SK-N-MC (cell line): ENCODE data around the gene MTR.

ENCODE experiments used
- DNase-seq: peaks from one replicate; pipeline ENCODE4 v3.0.0-alpha.2; 2011; ENCODE audit warnings: low read depth, low spot score
- H3K27ac ChIP-seq: fragments of 200-600 bp; sonication (generic); 2 replicates; pipeline ENCODE4 v1.5.1; 2016; ENCODE audit warnings: mixed run types
- H3K36me3 ChIP-seq: fragments of 200-600 bp; sonication (generic); 2 replicates; pipeline ENCODE4 v1.6.1; 2017; ENCODE audit warnings: antibody characterized with exemption, low read length, mixed read lengths; ENCODE audit not compliant: insufficient read depth
- H3K4me3 ChIP-seq: fragments of 200-600 bp; sonication (generic); 2 replicates; pipeline ENCODE4 v1.5.1; 2016
- H3K9ac ChIP-seq: fragments of 200-600 bp; sonication (generic); 2 replicates; pipeline ENCODE4 v1.8.0; 2017; ENCODE audit warnings: mixed run types, mixed read lengths; ENCODE audit not compliant: insufficient read length
- H3K9me3 ChIP-seq: fragments of 200-600 bp; sonication (generic); 2 replicates; pipeline ENCODE4 v1.6.1; 2017; ENCODE audit warnings: low read depth, mild to moderate bottlenecking, antibody characterized with exemption, low read length, moderate library complexity, mixed read lengths
- EZH2 ChIP-seq: fragments of 200-600 bp; sonication (generic); IDR thresholded peaks from one replicate; pipeline ENCODE4 v1.6.1; 2017; ENCODE audit warnings: antibody characterized with exemption
- FOXP2 ChIP-seq: optimal IDR thresholded peaks from 2 replicates; pipeline ENCODE3; 2011; ENCODE audit warnings: mild to moderate bottlenecking, moderate library complexity; ENCODE audit not compliant: insufficient read depth; ENCODE audit errors: extremely low read length, control extremely low read depth
- POLR2AphosphoS5 ChIP-seq: IDR thresholded peaks from 2 replicates; pipeline ENCODE4 v1.6.1; 2012; ENCODE audit warnings: mild to moderate bottlenecking, low read depth, low read length, borderline replicate concordance

The MTR gene

DNA sequence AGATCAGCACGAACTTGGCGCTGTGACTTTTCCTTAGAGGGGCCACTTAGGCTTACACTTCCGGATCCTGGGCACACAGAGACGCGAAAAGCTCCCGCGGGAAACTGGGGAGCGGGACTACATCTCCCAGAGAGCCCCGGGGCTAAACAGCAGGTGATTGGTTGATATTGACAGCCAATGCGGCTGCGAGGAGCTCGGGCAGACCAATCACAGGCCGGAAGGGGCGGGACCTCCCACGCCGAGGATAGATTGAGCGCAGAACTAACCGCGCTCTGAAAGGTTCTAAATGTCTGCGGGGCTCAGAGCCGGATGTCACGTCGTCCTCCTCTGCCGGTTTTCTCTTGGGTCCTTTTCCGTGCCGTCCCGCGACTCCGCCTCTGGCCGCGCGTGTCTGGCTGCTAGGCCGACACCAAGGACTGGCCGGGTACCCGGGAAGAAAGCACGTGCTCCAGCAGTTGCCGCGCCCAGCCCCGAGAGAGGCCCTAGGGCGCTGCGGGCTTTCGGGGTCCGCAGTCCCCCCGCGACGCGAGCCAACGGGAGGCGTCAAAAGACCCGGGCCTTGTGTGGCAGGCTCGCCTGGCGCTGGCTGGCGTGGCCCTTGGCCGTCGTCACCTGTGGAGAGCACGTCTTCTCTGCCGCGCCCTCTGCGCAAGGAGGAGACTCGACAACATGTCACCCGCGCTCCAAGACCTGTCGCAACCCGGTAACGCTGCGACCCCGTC is at the start of gene MTR:
MTR (plus strand) TSS at position 258 of the 722 bp plus-strand sequence; CDS start at position 670, 412 bp downstream.
- Histone ChIP-seq H3K36me3 (peaks cover 3% of the 10 kb centered on the region; the same call in 1 of the 2 replicates), H3K9ac (peak within 1 kb of the TSS; percentile 94), H3K9me3 (no peaks in the 10 kb centered on the region), H3K4me3 (peak within 1 kb of the TSS; percentile 97), H3K27ac (peak within 1 kb of the TSS; percentile 79)
- peak; percentile 97 for DNase-seq
- TF ChIP-seq FOXP2, result peak; percentile 72
- TF ChIP-seq POLR2AphosphoS5, result peak; percentile 95
- no peak for TF ChIP-seq EZH2

DNA sequence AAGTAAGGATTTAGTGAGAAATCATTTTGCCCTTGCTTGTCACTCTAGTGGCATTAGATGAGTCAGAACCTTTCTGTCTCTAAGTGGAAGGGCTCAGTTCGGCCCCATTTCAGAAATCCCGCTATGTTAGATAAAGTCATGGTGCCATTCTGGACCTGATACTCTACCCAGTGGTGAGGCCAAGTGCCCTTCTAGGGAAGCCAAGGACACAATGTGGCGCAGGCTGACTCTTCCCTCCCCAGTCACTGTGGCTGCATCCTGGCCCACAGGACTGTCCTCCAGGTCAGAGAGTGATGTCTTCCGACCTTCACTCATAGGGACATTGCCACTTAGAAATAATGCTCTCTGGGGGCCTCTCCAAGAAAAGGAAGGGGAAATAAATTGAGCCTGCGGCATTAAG is 48.3 kb upstream of the MTR start:
- H3K36me3 ChIP-seq, result peaks cover 85% of the 10 kb centered on the region
- no peaks in the 10 kb centered on the region for H3K9me3 ChIP-seq
- DNase-seq, result no peak
- no peak for TF ChIP-seq FOXP2
- no peak for TF ChIP-seq POLR2AphosphoS5
- no peak for TF ChIP-seq EZH2
- H3K9ac ChIP-seq, result no peak overlapping the region
- H3K4me3 ChIP-seq, result no peak overlapping the region
- H3K27ac ChIP-seq, result no peak overlapping the region

DNA sequence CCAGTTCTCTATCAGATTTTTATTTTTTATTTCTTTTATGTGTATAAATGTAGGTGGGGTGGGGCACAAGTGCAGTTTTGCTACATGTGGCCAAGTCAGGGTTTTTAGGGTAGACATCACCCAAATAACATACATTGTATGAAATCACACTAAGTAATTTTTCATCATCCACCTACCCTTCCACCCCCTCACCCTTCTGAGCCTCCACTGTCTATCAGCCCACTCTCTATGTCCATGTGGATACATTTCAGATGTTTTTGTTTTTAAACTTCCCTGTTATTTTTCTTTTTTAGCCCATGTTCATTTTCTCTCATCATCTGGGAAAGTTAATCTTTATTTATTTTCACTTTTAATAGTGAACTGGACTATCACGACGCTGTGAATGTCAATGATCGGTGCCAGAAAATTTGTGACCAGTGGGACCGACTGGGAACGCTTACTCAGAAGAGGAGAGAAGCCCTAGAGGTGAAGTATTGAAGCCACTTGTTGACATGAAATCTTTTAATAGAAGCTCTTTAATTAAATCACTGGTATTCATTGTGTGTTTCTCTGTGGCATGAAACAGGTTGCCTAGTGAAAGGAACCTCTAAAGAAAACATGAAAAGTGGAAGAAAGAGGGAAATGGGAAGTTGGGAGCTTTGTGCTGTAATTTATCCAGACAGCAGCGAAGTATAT is 47.6 kb upstream of the MTR start:
- Histone ChIP-seq H3K4me3 (no peak overlapping the region), H3K9me3 (no peaks in the 10 kb centered on the region), H3K9ac (no peak overlapping the region), H3K27ac (no peak overlapping the region; the same call in 1 of the 2 replicates), H3K36me3 (peaks cover 84% of the 10 kb centered on the region)
- DNase-seq, result no peak
- no peak for TF ChIP-seq FOXP2
- no peak for TF ChIP-seq POLR2AphosphoS5
- TF ChIP-seq EZH2, result no peak

DNA sequence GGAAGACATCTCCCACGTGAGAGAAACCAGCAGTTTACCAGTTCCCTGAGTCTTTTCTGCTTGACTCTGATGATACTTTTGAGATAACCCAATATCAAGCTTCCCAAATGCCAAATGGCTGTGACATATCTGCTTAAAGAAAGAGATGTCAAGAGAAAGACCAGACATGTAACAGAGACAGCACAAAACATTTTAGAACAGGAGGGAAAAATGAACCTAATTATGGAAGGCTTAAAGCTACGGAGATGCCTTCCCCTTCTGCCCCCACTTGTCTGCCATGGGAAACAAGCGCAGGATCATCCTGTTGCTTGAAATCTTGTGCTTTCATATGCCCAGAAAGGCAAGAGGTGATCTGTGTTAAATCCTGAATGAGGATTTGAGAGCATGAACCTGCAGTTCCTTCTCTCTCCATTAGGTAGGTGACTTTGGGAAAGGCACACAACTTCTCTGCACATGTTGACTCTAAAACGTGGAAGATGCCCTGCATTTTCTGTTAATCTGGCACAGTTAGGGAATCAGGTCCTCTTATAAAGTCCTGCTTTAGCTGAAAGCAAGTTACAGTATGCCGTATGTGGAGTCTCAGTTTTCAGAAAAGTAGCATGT is 46.7 kb upstream of the MTR start:
- H3K36me3 ChIP-seq, result peaks cover 77% of the 10 kb centered on the region
- no peak overlapping the region for H3K27ac ChIP-seq
- no peak for DNase-seq
- no peak overlapping the region for H3K9ac ChIP-seq
- no peaks in the 10 kb centered on the region for H3K9me3 ChIP-seq
- H3K4me3 ChIP-seq, result no peak overlapping the region
- TF ChIP-seq FOXP2 (no peak), EZH2 (no peak), POLR2AphosphoS5 (no peak)

DNA sequence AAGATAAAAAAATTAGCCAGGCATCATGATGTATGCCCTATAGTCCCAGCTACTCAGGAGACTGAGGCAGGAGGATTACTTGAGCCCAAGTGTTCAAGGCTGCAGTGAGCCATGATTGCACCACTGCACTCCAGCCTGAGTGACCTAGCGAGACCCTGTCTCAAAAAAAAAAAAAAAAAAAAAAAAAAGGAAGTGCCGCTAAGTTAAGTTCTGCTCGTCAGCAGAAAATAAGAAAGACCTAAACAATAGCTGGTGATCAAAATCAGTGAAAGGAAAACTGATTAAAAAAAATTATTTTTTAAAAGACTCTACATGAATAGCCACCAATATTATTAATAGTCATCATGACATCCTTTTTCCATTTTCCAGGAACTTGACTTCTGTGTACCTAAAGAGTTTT is 44.2 kb upstream of the MTR start:
- Histone ChIP-seq H3K4me3 (no peak overlapping the region), H3K27ac (no peak overlapping the region), H3K9ac (no peak overlapping the region), H3K9me3 (no peaks in the 10 kb centered on the region), H3K36me3 (peaks cover 83% of the 10 kb centered on the region)
- TF ChIP-seq EZH2, result no peak
- no peak for TF ChIP-seq FOXP2
- no peak for TF ChIP-seq POLR2AphosphoS5
- DNase-seq, result no peak

DNA sequence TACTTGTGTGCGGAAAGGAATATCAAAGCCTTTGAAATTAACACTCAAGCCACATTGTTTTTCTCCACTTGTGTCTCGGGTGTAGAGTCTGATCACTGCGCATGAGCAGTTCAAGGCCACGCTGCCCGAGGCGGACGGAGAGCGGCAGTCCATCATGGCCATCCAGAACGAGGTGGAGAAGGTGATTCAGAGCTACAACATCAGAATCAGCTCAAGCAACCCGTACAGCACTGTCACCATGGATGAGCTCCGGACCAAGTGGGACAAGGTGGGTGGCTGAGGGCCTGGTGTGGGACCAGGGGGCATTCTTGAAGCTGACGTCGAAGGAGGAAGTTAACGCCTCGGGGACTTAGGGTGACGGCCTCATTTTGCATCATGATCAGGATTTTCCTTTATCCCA is 43.7 kb upstream of the MTR start:
- no peak overlapping the region for H3K9ac ChIP-seq
- 0 out of 2 replicates have a peak overlapping the region, but pooled peaks have one; percentile 42 for H3K27ac ChIP-seq
- no peaks in the 10 kb centered on the region for H3K9me3 ChIP-seq
- H3K4me3 ChIP-seq, result no peak overlapping the region
- H3K36me3 ChIP-seq, result peaks cover 80% of the 10 kb centered on the region
- DNase-seq, result no peak
- TF ChIP-seq EZH2 (no peak), POLR2AphosphoS5 (no peak), FOXP2 (no peak)

DNA sequence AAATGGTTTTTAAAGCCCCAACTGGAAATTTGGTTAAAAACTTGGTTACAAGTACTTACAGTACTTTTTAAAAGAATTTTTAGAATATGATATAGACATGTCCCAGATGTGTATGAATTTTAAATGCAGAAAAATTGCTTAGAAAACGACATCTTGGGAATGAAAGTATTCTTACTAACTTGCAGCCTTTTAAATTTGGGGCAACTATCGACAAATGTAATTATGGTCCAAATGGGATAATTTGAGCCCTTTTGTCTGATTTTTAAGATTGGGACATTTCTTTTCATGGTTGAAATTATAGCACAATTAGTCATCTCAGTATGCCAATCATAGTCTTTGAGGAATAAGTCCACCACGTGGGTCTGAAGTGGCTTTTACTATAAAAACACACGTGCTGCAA is 43.2 kb upstream of the MTR start:
- DNase-seq, result no peak
- Histone ChIP-seq H3K36me3 (peaks cover 74% of the 10 kb centered on the region), H3K9ac (no peak overlapping the region), H3K27ac (peak overlapping the region; percentile 42; the same call in 1 of the 2 replicates), H3K9me3 (no peaks in the 10 kb centered on the region), H3K4me3 (no peak overlapping the region)
- TF ChIP-seq FOXP2, result no peak
- no peak for TF ChIP-seq EZH2
- TF ChIP-seq POLR2AphosphoS5, result no peak

DNA sequence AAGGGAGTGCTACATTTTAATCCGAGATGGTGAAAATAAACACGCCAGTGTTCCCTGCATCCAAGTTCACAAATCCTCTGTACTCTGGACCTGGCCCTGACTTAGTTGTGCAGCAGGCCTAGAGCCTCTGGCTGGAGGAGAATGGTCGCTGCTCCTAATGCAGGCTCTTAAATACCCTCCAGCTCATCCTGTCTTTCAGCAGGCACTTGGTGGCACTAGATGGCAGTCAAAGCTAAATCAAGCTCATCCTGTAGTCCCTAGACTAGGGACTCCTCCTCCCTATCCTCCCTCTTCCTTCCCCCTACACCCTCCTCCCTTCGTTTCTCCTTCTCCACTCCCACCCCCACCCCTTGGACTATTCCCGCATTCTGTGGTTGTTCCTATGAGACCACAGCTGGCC is 41.6 kb upstream of the MTR start:
- Histone ChIP-seq H3K27ac (no peak overlapping the region), H3K4me3 (no peak overlapping the region), H3K9ac (no peak overlapping the region), H3K36me3 (peaks cover 69% of the 10 kb centered on the region), H3K9me3 (no peaks in the 10 kb centered on the region)
- DNase-seq, result no peak
- TF ChIP-seq FOXP2 (peak; percentile 23), EZH2 (no peak)

DNA sequence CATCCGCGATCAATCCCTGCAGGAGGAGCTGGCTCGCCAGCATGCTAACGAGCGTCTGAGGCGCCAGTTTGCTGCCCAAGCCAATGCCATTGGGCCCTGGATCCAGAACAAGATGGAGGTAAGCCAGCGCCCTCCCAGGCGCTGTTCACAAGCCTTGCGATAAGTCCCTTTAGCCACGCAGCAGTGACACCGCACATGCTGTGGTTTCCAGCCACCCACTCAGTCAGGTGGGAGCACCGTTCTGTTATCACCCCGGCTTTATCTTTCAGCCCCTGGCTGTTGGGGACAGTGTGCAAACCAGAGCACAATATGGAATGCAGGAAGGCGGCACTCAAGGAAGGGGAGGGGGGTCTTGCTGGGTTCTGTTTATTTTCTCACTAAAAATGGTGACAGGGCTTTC is 41.1 kb upstream of the MTR start:
- Histone ChIP-seq H3K9ac (no peak overlapping the region), H3K4me3 (no peak overlapping the region), H3K36me3 (peaks cover 69% of the 10 kb centered on the region), H3K9me3 (no peaks in the 10 kb centered on the region), H3K27ac (no peak overlapping the region)
- DNase-seq, result no peak
- TF ChIP-seq FOXP2 (no peak), POLR2AphosphoS5 (no peak), EZH2 (no peak)
